Glomerular visceral epithelial cell (primary cell): ENCODE results near the gene PRR29.
"Not testable (repeated sequence)": the region's sequence is repeated elsewhere in the genome, so short reads cannot be mapped to it uniquely, and the experiment has no call there.

Experiments
- DNase-seq: peaks from one replicate; pipeline ENCODE4 v3.0.0-alpha.2; 2016; ENCODE audit errors: extremely low spot score

PRR29 gene

DNA sequence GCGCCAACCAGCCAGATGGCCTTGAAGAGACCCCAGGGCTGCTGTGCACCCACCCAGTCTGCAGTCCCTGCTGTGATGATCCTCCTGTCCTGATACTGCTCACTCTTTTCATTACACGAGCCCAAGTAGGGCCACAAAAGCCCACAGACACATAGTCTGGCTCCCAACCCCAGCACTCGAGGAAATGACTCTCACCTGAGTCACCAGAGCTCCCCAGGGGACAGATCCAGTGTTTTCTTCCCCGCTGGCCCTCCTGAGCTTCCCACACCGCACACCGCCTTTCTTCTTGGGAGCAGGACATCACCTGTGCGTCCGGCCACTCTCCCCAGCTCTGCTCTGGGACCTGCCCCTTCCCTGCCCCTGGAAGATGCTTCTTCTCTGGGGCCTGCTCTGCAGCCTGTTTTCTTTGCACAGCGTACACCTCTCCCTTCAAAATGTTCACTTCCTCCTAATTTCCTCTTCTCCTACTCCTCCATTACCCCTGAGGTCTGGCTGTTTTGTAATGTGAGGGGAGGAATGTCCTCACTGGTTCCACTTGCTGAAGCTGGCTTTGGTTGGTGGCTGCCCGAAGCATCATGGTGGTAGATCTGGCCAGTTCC lies 23.5 kb upstream of the PRR29 start:
- DNase-seq, result peak; percentile 63

DNA sequence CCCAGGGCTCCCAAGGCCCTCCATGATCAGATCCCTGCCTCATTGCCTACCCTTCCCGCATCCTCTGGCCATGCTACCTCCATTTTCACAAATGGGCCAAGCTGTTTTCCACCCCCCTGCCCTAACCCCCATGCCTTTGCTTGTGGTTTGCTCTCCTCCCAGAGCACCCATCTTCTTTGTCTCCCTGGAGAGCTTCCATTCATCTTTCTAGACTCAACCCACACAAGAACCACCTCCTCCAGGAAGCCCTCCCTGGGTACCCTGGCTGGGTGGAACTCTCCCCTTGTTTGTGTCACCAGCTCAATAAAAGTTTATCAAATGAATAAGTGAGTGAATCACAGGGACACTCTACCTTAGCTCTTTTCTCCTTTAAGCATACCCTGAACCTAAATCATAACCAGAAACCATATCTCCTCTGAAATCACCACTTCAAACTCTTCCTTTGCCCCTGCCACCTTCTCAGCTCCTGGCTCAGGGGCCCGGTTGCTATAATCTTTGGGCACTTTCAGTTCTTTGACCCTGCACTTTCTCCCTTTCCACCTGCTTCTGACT lies 22.5 kb upstream of the PRR29 start:
- no peak for DNase-seq

DNA sequence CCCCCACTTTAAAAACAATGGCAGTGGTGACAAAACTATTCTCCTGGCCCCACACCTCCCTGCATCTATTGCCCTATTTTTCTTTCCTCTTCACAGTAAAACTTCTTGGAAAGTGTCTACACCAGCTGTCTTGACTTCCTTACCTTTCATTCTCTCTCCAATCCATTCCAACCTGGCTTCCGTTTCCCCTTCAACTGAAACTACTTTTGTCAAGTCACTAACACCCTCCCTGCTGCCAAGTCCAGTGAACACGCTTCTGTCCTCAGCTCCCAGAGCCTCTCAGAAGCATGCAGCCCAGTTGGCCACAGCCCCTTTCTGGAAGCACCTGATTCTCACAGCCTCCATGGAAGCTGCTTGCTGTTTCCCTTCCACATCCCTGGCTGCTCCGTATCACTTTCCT lies 21.4 kb upstream of the PRR29 start:
- no peak for DNase-seq

DNA sequence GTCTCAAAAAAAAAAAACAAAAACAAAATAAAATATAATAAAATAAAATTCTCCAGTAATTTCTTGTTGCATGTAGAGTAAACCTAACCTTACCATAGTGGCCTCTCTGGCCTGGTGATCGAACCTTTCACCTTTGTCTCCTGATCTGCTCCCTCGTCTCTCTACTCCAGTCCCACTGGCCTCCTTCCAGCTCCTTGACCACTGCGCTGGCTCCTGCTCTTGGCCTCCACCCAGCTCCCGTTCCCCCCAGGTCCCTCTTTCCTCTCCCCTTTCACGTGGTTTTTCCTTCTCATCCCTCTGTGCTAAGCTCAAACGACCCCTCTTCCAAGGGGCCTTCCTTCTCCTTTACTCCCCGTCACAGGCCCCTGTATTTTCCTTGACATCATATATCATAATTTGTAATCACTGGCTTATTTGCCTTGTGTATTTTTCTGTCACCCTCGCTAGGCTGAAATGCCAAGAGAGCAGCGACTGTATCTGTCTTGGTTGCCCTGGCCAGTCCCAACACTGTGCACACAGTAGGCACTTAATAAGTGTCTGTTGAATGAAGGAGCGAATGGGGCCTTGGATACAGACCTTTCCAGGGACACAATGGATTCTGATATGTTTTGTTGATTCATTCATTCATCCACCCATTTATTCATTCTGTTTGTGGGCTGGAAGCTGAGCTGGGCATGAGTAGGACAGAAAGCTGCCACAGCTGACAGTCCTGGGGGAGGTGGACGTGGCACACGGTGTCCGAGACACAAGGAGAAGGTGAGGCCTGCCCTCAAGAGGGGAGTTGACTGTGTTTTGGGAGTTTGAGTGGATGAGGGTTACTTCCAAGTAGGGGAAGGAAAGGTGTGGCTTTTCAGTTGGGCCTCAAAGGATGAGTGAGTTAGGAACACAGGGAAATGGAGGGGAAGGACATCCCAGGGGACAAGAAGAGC lies 19.6 kb upstream of the PRR29 start:
- no peak for DNase-seq

DNA sequence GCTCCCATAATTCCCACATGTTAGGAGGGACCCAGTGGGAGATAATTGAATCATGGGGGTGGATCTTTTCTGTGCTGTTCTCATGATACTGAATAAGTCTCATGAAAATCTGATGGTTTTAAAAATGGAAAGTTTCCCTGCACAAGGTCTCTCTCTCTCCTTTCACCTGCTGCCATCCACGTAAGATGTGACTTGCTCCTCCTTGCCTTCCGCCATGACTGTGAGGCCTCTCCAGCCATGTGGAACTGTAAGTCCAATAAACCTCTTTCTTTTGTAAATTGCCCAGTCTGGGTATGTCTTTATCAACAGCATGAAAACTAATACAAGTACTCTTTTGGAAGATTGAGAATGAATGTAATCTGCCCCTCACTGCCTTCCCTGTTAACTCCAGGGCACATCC lies 15.5 kb upstream of the PRR29 start:
- not testable (repeated sequence) for DNase-seq

DNA sequence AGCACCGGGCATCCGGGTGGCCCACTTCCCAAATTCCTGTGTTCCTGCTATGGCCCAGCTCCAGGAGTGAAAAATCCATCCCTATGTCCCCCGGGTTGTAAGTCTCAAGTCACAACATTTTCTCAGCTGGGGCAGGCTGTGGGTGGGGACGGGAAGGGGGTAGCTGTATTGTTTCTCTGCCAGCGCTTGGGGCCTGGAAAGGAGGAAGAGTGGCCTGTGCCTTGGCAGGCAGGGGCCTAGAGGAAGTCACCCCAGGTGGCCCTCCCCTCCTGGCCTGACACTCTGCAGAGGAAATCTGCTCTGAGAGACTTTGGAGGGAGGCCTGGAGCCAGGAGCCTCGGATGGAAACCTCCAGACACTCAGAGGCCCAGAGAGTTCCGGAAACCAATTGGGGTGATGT lies 14.8 kb upstream of the PRR29 start:
- no peak for DNase-seq

DNA sequence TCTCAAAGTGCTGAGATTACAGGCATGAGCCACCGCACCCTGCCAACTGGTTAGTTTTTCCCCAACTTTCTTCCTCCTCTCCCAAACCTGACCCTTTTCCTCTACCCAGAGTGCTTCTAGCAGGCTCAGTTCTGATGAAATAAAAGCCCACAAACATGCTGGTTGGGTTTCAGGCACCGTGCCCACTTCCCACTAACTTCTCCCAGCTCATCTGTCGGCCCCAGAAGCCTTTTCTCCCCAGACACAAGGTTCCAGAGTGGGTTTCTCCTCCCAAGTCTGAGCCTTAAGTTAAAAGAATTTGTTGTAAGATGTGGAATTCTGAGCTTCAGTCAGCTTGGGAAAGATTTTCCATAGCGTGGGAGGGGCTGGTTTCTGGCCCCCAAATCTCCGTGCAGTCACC lies 13.9 kb upstream of the PRR29 start:
- no peak for DNase-seq

DNA sequence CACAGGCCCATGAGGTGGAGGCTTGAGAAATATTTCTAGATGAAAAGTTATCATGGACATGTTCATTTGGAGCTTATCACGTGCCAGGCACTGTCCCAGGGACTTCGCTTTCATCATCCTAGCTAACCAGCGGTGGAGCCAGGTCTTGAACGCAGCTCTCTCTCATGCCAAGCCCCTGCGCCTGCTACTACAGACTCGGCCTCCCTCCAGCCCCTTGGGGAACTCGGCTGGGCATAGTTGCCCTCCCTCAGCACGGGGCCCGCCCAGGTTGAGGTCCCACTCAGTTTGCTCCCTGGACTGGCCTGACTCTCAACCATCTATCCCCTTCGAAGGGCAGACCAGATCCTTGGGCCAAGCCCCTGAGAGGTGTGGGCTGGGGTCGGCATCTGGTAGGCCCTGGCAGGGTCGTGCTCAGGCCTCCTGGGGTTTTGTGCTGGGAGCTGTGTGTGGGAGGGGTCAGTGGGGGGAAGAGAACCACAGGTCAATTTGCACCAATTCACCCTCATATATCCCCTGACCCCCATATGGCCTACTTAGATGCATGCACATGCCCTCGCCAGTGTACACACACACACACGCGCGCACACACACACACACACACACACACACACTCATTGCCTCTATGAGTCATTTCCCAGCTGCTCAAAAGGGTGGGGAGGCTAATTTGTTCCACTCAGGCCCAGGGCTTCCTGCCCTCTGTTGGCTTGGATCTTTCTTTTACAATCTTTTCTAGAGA lies 13.3 kb upstream of the PRR29 start:
- DNase-seq, result peak; percentile 83

DNA sequence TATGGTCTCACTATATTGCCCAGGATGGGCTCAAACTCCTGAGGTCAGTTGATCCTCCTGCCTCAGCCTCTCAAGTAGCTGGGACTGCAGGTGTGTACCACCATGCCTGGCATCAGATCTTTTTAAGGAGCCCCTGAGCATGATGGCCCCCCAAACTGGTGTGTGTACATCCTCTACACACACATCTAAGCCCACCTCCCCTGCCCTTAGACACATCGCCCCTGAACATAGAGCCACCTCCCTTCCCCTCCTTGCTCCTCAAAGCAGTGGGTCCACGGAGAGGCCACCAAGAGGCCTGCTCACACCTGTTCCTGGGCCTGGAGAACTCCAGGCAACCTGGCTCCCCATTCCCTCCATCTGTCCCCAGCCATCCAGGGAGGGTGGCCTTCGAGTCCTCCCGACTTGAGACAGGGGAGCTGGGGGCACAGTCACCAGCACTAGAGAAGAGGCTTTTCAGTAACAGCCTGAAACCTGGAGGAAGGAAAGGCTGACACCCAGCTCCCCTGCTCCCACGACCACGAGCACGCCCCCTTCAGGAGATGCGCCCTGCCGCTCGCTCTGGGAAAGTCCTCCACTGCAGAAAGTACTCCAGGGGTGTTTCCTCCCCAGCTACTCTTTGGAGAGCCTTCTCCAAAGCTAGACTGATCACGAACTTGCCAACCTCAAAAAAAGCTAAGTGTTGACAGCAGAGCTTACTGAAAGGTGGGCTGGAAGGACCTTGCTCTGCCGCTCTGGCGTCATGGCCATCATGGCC lies 12.6 kb upstream of the PRR29 start:
- no peak for DNase-seq

DNA sequence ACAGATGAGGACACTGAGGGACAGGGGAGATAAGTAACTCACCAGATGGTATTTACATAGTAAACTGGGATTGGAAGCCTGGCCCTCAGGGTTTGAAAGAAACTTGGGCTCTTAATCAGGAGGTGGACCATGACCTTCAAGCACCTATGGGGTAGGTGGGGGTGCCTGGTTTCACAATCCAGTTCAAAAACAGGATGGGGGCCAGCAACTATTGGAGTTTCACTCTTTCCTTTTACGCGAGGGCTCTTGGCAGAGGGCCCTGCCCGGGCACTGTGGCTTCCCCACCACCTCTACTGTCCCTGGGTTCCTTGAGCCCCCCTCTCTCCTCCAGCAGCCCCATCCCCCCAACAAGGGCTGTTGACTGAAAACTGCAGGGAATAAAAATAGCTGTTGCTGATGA lies 11.3 kb upstream of the PRR29 start:
- DNase-seq, result no peak

DNA sequence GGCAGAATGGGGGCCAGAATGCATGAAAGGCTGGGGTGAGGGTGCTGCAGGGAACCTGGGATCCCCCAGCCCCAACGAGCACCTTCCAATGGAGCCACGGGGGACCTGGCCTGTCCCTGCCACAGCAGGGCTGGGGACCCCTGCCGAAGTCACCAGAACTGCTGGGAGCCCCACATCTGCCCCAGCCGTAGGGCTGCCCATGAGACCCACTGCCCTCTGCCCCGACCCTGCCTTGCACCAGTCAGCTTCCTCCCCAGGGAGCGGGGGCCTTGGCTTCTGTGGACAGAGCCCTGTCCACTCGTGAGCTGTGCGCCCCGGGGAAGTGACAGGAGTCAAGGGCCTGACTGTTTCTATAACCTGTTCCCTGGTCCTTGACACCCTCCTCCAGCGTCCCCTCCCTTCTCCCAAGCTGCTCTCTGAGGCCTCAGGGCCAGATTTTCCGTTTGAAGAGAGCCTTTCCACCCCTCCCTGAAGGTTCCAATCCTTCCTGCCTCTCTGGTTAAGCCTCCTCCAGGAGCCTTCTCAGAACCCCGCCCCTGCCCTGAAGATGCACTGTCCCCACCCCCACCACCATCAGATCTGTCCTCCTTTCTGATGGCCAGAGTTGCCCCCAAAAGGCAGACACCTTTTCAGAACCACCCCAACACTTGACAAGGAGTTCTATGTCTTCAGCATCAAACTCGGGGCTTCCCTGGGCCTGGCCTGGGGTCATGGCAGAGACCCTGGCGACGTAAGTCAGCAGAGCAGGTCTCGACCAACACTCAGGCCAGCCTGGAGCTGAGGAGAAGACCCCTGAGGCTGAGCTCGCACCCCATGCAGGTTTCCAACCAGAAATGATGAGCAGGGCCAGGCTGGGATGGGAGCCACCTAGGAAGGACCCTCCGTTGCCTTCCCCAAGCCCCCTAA lies 10.7 kb upstream of the PRR29 start:
- no peak for DNase-seq

DNA sequence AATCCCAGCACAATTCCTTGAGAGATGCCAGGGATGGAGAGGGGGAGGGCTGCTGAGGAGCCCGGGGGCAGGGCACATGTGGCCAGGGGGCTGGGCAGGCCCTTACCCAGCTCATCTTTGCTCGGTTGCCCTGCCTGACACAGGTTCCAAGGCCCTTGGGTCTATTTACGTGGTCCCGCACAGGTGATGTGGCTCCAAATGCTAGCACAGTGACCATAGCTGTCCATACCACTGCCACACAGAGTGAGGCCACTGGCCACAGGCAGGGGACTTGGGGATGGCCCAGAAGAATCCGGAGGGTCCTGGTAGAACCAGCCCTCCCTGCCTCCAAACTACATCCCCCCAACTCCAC lies 10.0 kb upstream of the PRR29 start:
- no peak for DNase-seq

DNA sequence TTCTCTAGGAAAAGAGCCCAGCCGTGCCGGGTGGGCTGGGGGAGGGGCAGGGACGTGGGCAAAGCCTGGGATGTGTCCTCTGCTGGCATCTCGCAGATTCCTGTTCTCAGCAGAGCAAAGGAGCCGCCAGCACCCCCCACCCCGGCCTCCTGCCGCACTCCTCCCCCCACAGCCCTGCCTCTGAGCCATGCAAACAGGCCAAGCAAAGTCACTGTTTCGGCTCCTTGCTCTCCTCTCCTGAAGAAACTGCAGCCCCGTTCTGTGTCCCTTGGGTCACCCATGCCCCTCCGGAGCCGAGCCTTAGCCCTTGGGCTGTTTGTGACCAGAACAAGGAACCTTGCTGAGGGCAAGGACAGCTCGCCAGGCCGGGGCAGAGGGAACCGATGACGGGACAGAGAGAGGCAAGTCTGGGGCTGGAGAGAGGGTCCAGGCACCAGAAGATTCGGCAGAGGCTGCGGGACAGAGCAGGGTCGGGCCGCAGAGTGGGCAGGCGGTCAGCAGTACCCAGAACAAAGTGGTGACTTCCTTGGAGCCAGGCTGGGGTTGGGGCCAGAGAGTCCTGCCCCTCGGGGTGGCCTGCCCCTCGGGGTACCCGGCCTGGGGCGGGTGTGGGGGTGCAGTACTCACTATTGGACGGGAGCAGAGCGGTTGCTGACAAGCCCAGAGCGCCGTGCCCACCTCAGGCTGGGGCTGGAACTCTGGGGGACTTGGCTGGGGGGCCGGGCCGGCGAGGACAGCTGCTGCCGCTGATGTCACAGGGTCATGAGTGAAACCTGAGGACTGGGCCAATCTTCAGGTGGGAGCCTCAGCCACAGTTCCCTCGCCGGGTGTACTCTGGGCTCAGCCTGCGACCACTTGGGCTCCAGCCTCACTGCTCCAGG lies 9.2 kb upstream of the PRR29 start:
- DNase-seq, result no peak

DNA sequence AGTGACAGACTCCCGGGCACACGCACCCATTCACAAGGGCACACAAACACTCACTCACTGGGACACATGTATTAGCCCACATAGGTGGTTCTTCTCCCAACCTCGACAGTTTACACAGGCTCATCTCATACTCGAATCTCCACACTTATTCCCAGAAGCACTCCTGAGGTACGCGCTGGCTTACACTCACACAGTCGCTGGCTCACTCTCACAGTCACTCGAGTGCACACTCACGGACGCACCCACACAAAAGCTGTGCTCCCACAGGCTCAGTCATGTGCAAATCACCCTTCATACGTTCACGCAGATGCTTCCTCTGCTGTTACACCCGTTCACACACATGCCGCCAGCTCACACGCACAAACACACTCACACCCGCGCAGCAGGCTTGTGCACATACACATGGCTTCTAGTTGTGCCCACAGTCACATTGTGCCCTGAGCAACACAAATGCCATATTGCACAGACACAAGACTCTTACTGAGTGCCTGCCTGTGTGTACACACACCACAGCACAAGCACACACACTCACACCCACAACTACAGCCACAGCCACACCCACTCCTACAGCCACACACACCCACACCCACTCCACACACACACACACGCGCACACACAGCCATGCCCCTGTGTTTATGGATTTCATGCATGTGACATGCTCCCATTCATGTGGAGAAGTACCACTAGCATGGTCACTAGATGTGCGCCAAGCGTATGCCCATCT lies 8.4 kb upstream of the PRR29 start:
- DNase-seq, result no peak

DNA sequence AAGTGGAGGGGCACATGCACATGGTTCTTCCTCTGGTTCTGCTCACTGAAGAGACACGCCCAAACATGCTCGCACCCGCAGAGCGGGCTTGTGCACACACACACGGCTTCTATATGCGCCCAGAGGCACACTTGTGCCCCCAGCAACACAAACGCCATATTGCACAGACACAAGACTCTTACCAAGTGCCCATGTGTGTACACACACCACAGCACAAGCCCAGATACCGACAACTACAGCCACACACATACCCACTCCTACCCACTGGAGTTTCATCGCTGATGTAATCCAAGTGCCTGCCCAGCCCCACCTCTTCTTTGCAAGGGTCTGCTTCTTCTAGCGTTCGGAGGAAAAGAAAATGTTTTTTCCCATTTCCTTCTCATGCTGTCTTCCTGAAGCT lies 6.5 kb upstream of the PRR29 start:
- no peak for DNase-seq

DNA sequence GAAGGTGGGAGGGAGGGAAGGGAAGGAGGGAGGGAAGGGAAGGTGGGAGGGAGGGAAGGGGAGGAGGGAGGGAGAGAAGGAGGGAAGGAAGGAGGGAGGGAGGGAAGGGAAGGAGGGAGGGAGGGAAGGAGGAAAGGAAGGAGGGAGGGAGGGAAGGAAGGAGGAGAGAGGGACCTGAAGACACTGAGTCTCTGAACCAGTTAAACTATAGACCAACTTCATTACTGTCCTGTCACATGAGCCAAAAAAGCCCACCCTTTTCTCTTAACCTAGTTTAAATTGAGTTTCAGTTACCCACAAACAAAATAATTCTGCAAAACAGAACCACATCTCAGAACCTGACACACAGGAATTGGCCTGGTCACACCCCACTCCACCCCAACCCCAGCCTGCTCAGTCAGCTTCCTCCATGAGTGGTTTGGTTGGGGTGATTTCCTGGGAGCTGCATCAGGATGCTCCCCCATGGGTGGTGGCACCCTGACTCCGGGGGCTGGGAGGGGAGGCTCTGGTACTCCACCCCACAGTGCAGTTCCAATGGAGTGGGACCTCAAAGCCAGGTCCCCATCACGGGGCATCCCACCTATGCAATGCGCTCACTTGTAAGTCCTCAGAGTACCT lies 4.7 kb upstream of the PRR29 start:
- no peak for DNase-seq

DNA sequence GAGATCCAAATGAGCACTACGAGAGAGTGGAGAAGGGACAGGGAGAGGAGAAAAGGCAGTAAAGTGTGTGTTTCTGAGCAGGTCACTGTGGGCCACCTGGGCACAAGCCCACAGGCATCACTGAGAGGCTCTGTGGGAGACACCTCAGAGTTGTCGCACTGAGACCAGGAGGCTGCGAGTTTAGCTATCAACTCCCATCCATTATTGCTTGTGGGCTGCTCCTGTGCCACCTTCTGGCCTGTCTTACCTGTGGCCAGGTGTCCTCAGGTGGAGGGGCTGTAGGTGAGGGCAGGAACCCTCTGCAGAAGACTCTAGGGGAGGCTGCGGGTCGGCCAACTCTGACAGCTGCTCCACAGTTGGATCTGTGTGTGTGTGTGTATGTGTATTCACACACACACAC lies 2.5 kb upstream of the PRR29 start:
- no peak for DNase-seq

DNA sequence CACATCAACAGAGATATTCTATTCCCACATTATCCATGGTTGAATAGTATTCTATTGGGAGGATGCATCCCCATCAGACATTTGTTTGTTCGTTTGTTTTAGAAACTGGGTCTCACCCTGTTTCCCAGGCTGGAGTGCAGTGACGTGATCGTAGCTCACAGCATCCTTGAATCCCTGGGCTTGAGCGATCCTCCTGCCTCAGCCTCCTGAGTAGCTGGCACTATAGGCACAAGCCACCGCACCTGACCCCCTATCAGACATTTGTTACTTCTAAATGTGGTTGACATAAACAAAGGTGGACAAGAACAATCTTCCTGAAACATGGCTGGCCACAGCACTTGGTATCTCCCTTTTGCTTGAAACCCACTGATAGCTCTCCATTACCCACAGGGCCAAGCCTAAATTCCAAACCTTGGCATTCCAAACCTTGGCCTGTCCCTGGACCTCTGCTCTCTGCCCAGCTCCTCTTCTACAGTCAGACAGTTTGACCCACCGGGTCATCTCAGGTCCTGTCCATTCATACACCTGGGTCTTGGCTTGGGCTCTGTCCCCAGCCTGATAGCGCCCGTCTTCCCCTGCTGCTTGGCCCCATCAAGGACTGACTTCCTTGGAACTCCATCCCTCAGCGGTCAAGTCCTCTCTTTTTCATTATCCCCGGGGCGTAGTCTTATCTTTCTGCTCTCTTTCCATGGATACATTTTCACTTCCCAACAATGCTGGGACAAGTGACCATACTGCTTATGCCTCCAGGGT lies 1.5 kb upstream of the PRR29 start:
- no peak for DNase-seq
